A673 (cell line): Measurements from ENCODE around the gene PPP1R14B.

ENCODE experiments used
- EZH2 ChIP-seq: fragments of 200-600 bp; sonication (generic); IDR thresholded peaks from 2 replicates; pipeline ENCODE4 v1.6.1; 2017; ENCODE audit warnings: borderline replicate concordance, low read depth, mild to moderate bottlenecking, mixed read lengths, antibody characterized with exemption, low read length; ENCODE audit not compliant: poor library complexity, severe bottlenecking
- TF ChIP-seq, protein P1 (sequence below): fragments of 300-800, 200-600 bp; sonication (generic); conservative IDR thresholded peaks from 2 replicates; pipeline ENCODE4 v1.5.1; 2017; ENCODE audit warnings: low read depth, mild to moderate bottlenecking, antibody characterized with exemption, low read length, moderate library complexity, mixed read lengths

DNA sequence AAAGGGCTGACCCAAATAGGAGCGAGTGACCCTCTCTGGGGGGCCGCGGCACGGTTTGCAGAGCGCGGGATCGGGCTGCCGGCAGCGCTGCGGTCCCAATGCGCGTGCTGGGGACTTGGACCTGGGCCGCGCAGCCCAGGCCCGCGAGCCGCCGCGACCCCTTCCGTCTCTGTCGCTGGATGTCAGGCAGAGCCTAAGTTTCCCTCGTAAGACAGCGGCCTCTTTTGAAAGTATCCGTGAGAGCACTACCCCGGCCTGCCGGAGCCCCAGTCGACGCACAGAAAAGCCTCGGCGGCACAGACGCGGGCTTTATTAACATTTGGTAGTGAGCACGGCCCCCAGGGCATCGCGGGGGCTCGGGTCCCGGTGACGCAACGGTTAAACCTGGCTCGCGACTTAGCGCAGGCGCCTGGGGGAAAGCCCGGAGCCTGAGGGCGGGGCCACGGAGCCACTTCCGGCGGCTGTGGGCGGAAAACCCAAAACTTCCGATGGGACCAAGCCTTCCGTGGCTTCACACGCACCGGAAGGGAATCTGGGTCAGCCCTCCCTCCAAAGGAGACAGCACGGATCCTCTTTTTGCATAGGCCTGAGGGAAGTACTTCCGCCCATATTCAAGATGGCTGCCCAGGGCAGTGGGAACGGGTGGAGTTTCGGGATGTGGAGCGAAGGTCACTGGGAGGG, 22.9 kb upstream of the PPP1R14B start:
- TF ChIP-seq, protein P1, sequence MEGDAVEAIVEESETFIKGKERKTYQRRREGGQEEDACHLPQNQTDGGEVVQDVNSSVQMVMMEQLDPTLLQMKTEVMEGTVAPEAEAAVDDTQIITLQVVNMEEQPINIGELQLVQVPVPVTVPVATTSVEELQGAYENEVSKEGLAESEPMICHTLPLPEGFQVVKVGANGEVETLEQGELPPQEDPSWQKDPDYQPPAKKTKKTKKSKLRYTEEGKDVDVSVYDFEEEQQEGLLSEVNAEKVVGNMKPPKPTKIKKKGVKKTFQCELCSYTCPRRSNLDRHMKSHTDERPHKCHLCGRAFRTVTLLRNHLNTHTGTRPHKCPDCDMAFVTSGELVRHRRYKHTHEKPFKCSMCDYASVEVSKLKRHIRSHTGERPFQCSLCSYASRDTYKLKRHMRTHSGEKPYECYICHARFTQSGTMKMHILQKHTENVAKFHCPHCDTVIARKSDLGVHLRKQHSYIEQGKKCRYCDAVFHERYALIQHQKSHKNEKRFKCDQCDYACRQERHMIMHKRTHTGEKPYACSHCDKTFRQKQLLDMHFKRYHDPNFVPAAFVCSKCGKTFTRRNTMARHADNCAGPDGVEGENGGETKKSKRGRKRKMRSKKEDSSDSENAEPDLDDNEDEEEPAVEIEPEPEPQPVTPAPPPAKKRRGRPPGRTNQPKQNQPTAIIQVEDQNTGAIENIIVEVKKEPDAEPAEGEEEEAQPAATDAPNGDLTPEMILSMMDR, result 0 out of 2 replicates have a peak, but pooled peaks have one; percentile 22
- no peak for TF ChIP-seq EZH2
